Measurements from ENCODE around the gene CRYBG1. TPM values are rescaled to one million over a fixed set of nuclear protein-coding genes. Genes with fewer than 3 reads are reported as not detected.

CRYBG1 gene
- total RNA-seq, 1 experiment from 2014 or later, result 5.7 TPM

DNA sequence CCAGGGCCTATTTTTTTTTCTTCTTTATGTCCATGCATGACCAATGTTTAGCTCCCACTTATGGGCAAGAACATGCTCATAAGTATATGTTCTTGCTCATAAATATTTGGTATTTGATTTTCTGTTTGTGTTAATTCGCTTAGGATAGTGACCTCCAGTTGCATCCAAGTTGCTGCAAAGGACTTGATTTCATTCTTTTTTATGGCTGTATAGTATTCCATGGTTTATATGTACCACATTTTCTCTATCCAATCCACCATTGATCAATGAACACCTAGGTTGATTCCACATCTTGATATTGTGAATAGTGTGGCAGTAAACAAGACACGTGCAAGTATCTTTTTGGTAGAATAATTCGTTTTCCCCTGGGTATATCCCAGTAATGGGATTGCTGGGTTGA is 190.6 kb downstream of the CRYBG1 start:
- Histone ChIP-seq H2AFZ (ENCODE audit: low read length) (no peak overlapping the region), H4K20me1 (ENCODE audit: control insufficient read depth, insufficient read depth, insufficient read length) (no peaks in the 10 kb centered on the region), H4K8ac (replicated peaks; ENCODE audit: insufficient read length, low read depth, low read length) (no peak overlapping the region), H3K4me2 (ENCODE audit: insufficient read depth, insufficient read length, low read length) (no peak overlapping the region), H3K23me2 (ENCODE audit: insufficient read length, low read depth, low read length, poor library complexity, severe bottlenecking) (no peaks in the 10 kb centered on the region), H3K27ac (ENCODE audit: insufficient read length, low read depth, low read length) (no peak overlapping the region), H3K79me2 (ENCODE audit: insufficient read depth, low read length) (no peaks in the 10 kb centered on the region), H3K23ac (ENCODE audit: insufficient read length, low read depth, low read length) (no peak overlapping the region), H2BK20ac (ENCODE audit: low read depth, low read length, poor library complexity, severe bottlenecking) (no peak overlapping the region), H2BK5ac (ENCODE audit: insufficient read length, low read length) (no peak overlapping the region), H3K9me3 (ENCODE audit: control insufficient read depth, low read depth, low read length) (no peaks in the 10 kb centered on the region), H2BK15ac (ENCODE audit: low read depth, low read length) (no peak overlapping the region), H2AK5ac (ENCODE audit: insufficient read length, low read length) (no peak overlapping the region), H3K14ac (ENCODE audit: insufficient read depth, low read length) (no peak overlapping the region), H3K9ac (ENCODE audit: extremely low read depth, insufficient read length, low read length) (no peak overlapping the region), H3K79me1 (ENCODE audit: insufficient read depth, low read depth, low read length, poor library complexity, severe bottlenecking) (no peaks in the 10 kb centered on the region), H3K4ac (ENCODE audit: low read depth, low read length) (no peak overlapping the region), H4K5ac (ENCODE audit: insufficient read length, low read depth, low read length) (no peak overlapping the region), H3T11ph (ENCODE audit: low read length) (no peak overlapping the region), H3K4me1 (ENCODE audit: insufficient read depth, low read length) (no peaks in the 10 kb centered on the region), H4K91ac (ENCODE audit: insufficient read length, low read depth, low read length) (no peak overlapping the region), H3K56ac (ENCODE audit: insufficient read length, low read depth, low read length) (no peak overlapping the region), H2BK120ac (ENCODE audit: low read depth, low read length, poor library complexity, severe bottlenecking) (no peak overlapping the region), H3K27me3 (ENCODE audit: insufficient read depth, low read length) (no peaks in the 10 kb centered on the region), H2BK12ac (ENCODE audit: insufficient read length, low read depth, low read length) (no peak overlapping the region), H3K18ac (ENCODE audit: insufficient read length, low read depth, low read length) (no peak overlapping the region)
- H3K36me3 Mint-ChIP-seq (ENCODE audit: insufficient read depth in 1 of 3, low read depth in 3 of 3), result peaks cover 0 to 8% (median 7%) of the 10 kb centered on the region in 3 experiments; a peak in 3 of 7 replicates
- no peaks in the 10 kb centered on the region for H3K27me3 Mint-ChIP-seq (ENCODE audit: low read depth)
- H3K27ac Mint-ChIP-seq, result no peak overlapping the region
- no peak overlapping the region for H3K4me3 Mint-ChIP-seq
- no peaks in the 10 kb centered on the region for H3K9me3 Mint-ChIP-seq
- peaks cover 10 to 18% of the 10 kb centered on the region in 2 experiments for H3K4me1 Mint-ChIP-seq
- no peak for DNase-seq
- WGBS (ENCODE audit: extremely low coverage, insufficient read length, low lambda C conversion rate), result no CpG with 5 or more reads among the region's 3 CpGs
- TF ChIP-seq, protein P1, sequence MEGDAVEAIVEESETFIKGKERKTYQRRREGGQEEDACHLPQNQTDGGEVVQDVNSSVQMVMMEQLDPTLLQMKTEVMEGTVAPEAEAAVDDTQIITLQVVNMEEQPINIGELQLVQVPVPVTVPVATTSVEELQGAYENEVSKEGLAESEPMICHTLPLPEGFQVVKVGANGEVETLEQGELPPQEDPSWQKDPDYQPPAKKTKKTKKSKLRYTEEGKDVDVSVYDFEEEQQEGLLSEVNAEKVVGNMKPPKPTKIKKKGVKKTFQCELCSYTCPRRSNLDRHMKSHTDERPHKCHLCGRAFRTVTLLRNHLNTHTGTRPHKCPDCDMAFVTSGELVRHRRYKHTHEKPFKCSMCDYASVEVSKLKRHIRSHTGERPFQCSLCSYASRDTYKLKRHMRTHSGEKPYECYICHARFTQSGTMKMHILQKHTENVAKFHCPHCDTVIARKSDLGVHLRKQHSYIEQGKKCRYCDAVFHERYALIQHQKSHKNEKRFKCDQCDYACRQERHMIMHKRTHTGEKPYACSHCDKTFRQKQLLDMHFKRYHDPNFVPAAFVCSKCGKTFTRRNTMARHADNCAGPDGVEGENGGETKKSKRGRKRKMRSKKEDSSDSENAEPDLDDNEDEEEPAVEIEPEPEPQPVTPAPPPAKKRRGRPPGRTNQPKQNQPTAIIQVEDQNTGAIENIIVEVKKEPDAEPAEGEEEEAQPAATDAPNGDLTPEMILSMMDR (conservative IDR thresholded peaks at IDR 0.05), result no peak
